ENCODE results near the gene PIP4K2C.

DNA sequence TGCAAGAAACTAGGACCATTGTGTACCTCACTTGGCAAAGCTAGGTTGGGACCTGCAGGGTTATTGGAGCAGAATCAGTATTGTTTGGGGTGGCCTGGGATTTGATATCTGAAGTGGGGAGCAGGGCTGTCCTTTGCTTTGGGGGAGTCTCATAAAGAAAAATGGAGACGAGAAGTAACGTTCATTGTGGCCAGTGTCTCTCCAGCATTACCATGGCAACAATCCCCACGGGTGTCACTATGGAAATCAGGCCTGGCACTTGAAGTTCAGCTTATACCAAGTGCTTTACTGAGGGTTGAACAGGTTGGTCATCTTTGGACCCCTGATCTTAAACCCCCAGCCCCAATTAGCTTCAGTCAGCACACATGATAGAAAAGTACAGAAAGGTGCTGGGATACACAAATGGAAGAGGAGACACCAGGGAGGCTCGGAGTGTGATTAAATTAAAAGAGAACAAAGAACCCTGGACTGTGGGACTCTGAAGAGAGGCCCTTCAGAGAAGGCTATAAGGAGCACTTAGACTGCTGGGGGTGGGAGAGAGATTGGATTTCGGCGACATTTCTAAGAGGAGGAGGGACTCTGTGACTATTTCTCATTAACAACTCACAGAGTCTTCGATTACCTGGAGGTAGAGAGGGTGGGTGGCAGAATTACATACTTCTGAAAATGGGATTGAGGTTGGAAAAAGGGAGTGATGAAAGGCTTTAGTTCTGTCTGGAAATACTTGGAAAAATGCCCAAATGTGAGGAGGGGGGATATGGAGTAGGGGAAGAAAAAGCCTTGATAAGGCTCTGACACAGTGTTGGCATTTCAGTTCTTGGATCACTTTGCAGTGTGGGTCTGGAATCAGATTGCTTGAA, 37.4 kb upstream of the PIP4K2C start:
- TF ChIP-seq GATA2 (IDR thresholded peaks at IDR 0.05; ENCODE audit: low read depth, low read length) (no peak), GATA3 (IDR thresholded peaks at IDR 0.05; ENCODE audit: low read depth, low read length) (no peak)

Data from SH-SY5Y (cell line).